K562 (cell line): ENCODE data around the gene MACROD2. TPM values are rescaled to one million over a fixed set of nuclear protein-coding genes. Genes with fewer than 3 reads are reported as not detected.

ENCODE experiments used
- ATAC-seq: fragments of 200-7000 bp; cut with Tn5 transposase; 3 replicates; pipeline ENCODE4 v1.9.1; 2020; ENCODE audit warnings: moderate library complexity
- BruUV-seq: library from RNA; stranded (reverse); fragments of 400-500 nt; replicated peaks from 2 replicates; lab custom pipeline; 2021; lab: Mats Ljungman, UMichigan
- CTCF ChIA-PET: fragments of 300-600 bp; formaldehyde crosslinking; extraction: SDS; loops from one replicate; lab custom pipeline; 2021; ENCODE audit warnings: low intra/inter-chr PET ratio; lab: Yijun Ruan, JAX
- POLR2A ChIA-PET: fragments of 300-600, 350-650 bp; sonication (Branson Sonifier 250); formaldehyde crosslinking; extraction: SDS; loops from one replicate; lab custom pipeline; 2021; ENCODE audit warnings: antibody characterized with exemption, inconsistent platforms; lab: Yijun Ruan, JAX
- DNase-seq, 4 experiments: peaks; one replicate each; pipeline versions ENCODE4 v3.0.0 to v3.0.0-alpha.2; 2011 to 2018; ENCODE audit warnings: low spot score in 3 of 4, mixed read lengths in 3 of 4; ENCODE audit errors: extremely low read depth in 1 of 4
- FAIRE-seq: peaks from 2 replicates; lab custom pipeline; 2011; peaks lifted over from hg19 to GRCh38; lab: Jason Lieb, UNC
- H2AFZ ChIP-seq: 2 replicates; pipeline ENCODE4 v1.6.0; 2011; ENCODE audit warnings: low read depth, low read length, control low read depth, inconsistent platforms
- H3K27ac ChIP-seq: fragments of 200-600 bp; 3 replicates; pipeline ENCODE4 v1.8.0; 2011; ENCODE audit warnings: low read depth, mild to moderate bottlenecking, control low read depth, inconsistent platforms, low read length, moderate library complexity, mixed read lengths; ENCODE audit errors: extremely low read depth
- H3K27me3 ChIP-seq, 2 experiments: fragments of 300-600 bp in 1 of 2; 2 replicates in 1 of 2; 3 replicates in 1 of 2; pipeline versions ENCODE4 v1.6.0 to v1.8.0; 2011; ENCODE audit warnings: inconsistent platforms in 2 of 2, low read length in 2 of 2, mild to moderate bottlenecking in 1 of 2, mixed read lengths in 1 of 2, moderate library complexity in 1 of 2; ENCODE audit not compliant: control insufficient read depth in 2 of 2, insufficient read depth in 2 of 2
- H3K36me3 ChIP-seq: fragments of 300-600 bp; 3 replicates; pipeline ENCODE4 v1.8.0; 2011; ENCODE audit warnings: mild to moderate bottlenecking, low read length, inconsistent platforms; ENCODE audit not compliant: control insufficient read depth, insufficient read depth
- H3K4me1 ChIP-seq, 2 experiments: fragments of 200-600 bp in 1 of 2; replicated peaks in 1 of 2; 2 replicates in 1 of 2; 3 replicates in 1 of 2; pipeline versions ENCODE4 v1.5.1 to v1.8.0; 2011; ENCODE audit warnings: inconsistent platforms in 2 of 2, low read length in 2 of 2, mild to moderate bottlenecking in 1 of 2, mixed read lengths in 1 of 2, moderate library complexity in 1 of 2; ENCODE audit not compliant: control insufficient read depth in 2 of 2, insufficient read depth in 2 of 2
- H3K4me2 ChIP-seq: 2 replicates; pipeline ENCODE4 v1.6.1; 2011; ENCODE audit warnings: low read length, control low read depth, inconsistent platforms, mixed read lengths; ENCODE audit not compliant: insufficient read depth
- H3K4me3 ChIP-seq: fragments of 200-600 bp; sonication (generic), shearing (Covaris generic); 2 replicates; pipeline ENCODE4 v1.5.1; 2016; ENCODE audit warnings: control low read depth, inconsistent platforms
- H3K79me2 ChIP-seq: fragments of 200-600 bp; 3 replicates; pipeline ENCODE4 v1.8.0; 2011; ENCODE audit warnings: low read length, inconsistent platforms; ENCODE audit not compliant: control insufficient read depth, insufficient read depth
- H3K9ac ChIP-seq, 2 experiments: 2 replicates each; pipeline versions ENCODE4 v1.6.0 to v1.6.1; 2011; ENCODE audit warnings: low read depth in 2 of 2, low read length in 2 of 2, control low read depth in 1 of 2, inconsistent platforms in 1 of 2, mild to moderate bottlenecking in 1 of 2, mixed read lengths in 1 of 2; ENCODE audit not compliant: insufficient read depth in 1 of 2
- H3K9me1 ChIP-seq: one replicate; pipeline ENCODE4 v1.6.0; 2011; ENCODE audit warnings: inconsistent platforms, mild to moderate bottlenecking, low read length, moderate library complexity; ENCODE audit not compliant: control insufficient read depth, insufficient read depth
- H3K9me3 ChIP-seq: replicated peaks from 2 replicates; pipeline ENCODE4 v1.5.1; 2011; ENCODE audit warnings: low read depth, low read length, inconsistent platforms; ENCODE audit not compliant: control insufficient read depth, insufficient read depth
- H4K20me1 ChIP-seq: replicated peaks from 2 replicates; pipeline ENCODE4 v1.6.1; 2011; ENCODE audit warnings: low read length, inconsistent platforms, mixed read lengths; ENCODE audit not compliant: control insufficient read depth, insufficient read depth
- CBX8 ChIP-seq: fragments of 200-600 bp; sonication (generic); IDR thresholded peaks from 2 replicates; pipeline ENCODE4 v1.6.1; 2012; ENCODE audit warnings: borderline replicate concordance, mixed run types, low read depth, mild to moderate bottlenecking, moderate library complexity, mixed read lengths, low read length, control low read depth, inconsistent platforms; ENCODE audit not compliant: poor library complexity, severe bottlenecking; ENCODE audit errors: extremely low read depth
- EHMT2 ChIP-seq: fragments of 450-650 bp; IDR thresholded peaks from 2 replicates; pipeline ENCODE4 v1.6.1; 2018; ENCODE audit warnings: antibody characterized with exemption
- ELF1 ChIP-seq: fragments of 200-800 bp; sonication (Bioruptor generic); IDR thresholded peaks from 2 replicates; pipeline ENCODE4 v1.6.1; 2016; ENCODE audit warnings: missing genetic modification characterization, missing compliant biosample characterization
- KDM4B ChIP-seq, 2 experiments: fragments of 450-650 bp in 1 of 2; sonication (generic) in 1 of 2; IDR thresholded peaks; 2 replicates each; pipeline ENCODE4 v1.6.1; 2016 to 2017; ENCODE audit warnings: borderline replicate concordance in 2 of 2, antibody characterized with exemption in 1 of 2, low read depth in 1 of 2, mild to moderate bottlenecking in 1 of 2
- MXD1 ChIP-seq: fragments of 250-450 bp; sonication (Bioruptor Pico); IDR thresholded peaks from 2 replicates; pipeline ENCODE4 v1.8.0; 2021; ENCODE audit warnings: borderline replicate concordance, mild to moderate bottlenecking, moderate library complexity; ENCODE audit not compliant: poor library complexity, severe bottlenecking
- NCOA4 ChIP-seq: fragments of 450-650 bp; IDR thresholded peaks from 2 replicates; pipeline ENCODE4 v1.6.1; 2018; ENCODE audit warnings: mild to moderate bottlenecking; ENCODE audit not compliant: partially characterized antibody
- RBM22 ChIP-seq: fragments of 200-400 bp; formaldehyde crosslinking; IDR thresholded peaks from 2 replicates; pipeline ENCODE4 v1.6.1; 2018; ENCODE audit warnings: low read length, low read depth; ENCODE audit not compliant: poor library complexity, severe bottlenecking
- SAP30 ChIP-seq: fragments of 200-600 bp; sonication (generic); IDR thresholded peaks from 2 replicates; pipeline ENCODE4 v1.6.1; 2012; ENCODE audit warnings: borderline replicate concordance, low read depth, mild to moderate bottlenecking, moderate library complexity, low read length, control low read depth, inconsistent platforms; ENCODE audit not compliant: insufficient read depth, poor library complexity, severe bottlenecking
- ZBTB1 ChIP-seq: sonication (generic); formaldehyde crosslinking; IDR thresholded peaks from 2 replicates; pipeline ENCODE4 v1.8.1; 2023; ENCODE audit warnings: missing genetic modification reagents, low read depth, mild to moderate bottlenecking, borderline replicate concordance
- ZNF263 ChIP-seq: sonication (generic); formaldehyde crosslinking; IDR thresholded peaks from 2 replicates; pipeline ENCODE4 v1.8.0; 2022; ENCODE audit warnings: mild to moderate bottlenecking, missing genetic modification reagents, borderline replicate concordance
- ZNF507 ChIP-seq: conservative IDR thresholded peaks from 2 replicates; pipeline ENCODE4 v1.6.1; 2017; ENCODE audit warnings: missing genetic modification characterization, missing compliant biosample characterization
- ZNF583 ChIP-seq: fragments of 250-450 bp; sonication (Bioruptor Pico); IDR thresholded peaks from 2 replicates; pipeline ENCODE4 v1.4.0; 2020
- in situ Hi-C: fragments of 300-500 bp; cut with MboI; formaldehyde crosslinking; loops from 4 replicates; pipeline ENCODE4 v1.15.0; 2018; ENCODE audit warnings: inconsistent platforms, mixed read lengths
- intact Hi-C: fragments of 100-400 bp; cut with micrococcal nuclease; formaldehyde crosslinking; loops from 2 replicates; pipeline ENCODE4 v1.14.2; 2022
- polyA plus RNA-seq, 8 experiments: library from polyadenylated mRNA; depleted of rRNA in 4 of 8; stranded (reverse) in 5 of 8; unstranded in 3 of 8; fragments of >200 nt; fragmentation: Nextera tagmentation in 2 of 8; fragmentation: Illumina TruSeq in 1 of 8; extraction: Ambion mirVana in 2 of 8; extraction: Trizol in 1 of 8; gene quantifications; 2 replicates each; pipeline versions ENCODE4 v1.2.1 to v1.2.3, GENCODE V29; 2011 to 2014; ENCODE audit warnings: inconsistent platforms in 1 of 8, missing spikeins in 1 of 8
- total RNA-seq, 7 experiments: library from RNA; depleted of rRNA in 6 of 7; stranded (reverse); fragments of >200 nt in 6 of 7; fragmentation: Illumina TruSeq in 2 of 7; extraction: Trizol in 2 of 7; gene quantifications; 2 replicates each; pipeline versions ENCODE4 v1.2.1 to v1.2.3, GENCODE V29; 2011 to 2021; ENCODE audit warnings: low replicate concordance in 1 of 7
- TF ChIP-seq, protein P1 (sequence below): fragments of 450-650 bp; IDR thresholded peaks from 2 replicates; pipeline ENCODE4 v1.6.1; 2016
- TF ChIP-seq, protein P2 (sequence below): sonication (generic); formaldehyde crosslinking; IDR thresholded peaks from 2 replicates; pipeline ENCODE4 v1.9.0; 2022; ENCODE audit warnings: mild to moderate bottlenecking, missing genetic modification reagents

MACROD2 gene
- total and polyA plus RNA-seq, 9 of the 15 experiments (the other 6 are each of a cell fraction or from before 2014, with no cell fraction given), result not detected

DNA sequence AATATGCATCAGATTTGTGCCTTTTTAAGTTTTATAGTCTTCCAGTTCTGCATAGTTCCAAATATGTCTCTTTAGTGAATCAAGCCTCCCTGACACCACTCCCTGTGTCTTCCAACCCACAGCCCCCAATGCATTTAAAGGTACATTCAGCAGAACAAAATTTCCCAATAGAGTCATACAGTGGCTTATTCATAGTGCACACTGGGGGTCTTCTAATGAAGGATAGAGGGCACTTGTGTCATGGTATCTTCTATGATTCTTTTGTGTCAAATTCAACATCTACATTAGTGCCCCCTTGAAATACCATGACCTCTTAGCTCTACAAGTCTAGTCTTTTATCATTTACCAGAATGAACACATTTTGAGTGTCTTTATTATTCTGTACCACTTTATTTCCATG is 308.3 kb downstream of the MACROD2 start:
- ATAC-seq, result no peak
- CTCF ChIA-PET, result no interaction called here
- no TSS peak for BruUV-seq

More for the DNA sequence above, 308.3 kb downstream of the MACROD2 start:
- Histone ChIP-seq H2AFZ (no peak overlapping the region), H3K9me3 (no peaks in the 10 kb centered on the region), H3K36me3 (no peaks in the 10 kb centered on the region), H3K4me3 (no peak overlapping the region), H3K4me2 (no peak overlapping the region), H3K27me3 (no peaks in the 10 kb centered on the region), H3K4me1 (no peaks in the 10 kb centered on the region), H3K9me1 (no peaks in the 10 kb centered on the region), H3K9ac (no peak overlapping the region), H3K79me2 (no peaks in the 10 kb centered on the region), H4K20me1 (no peaks in the 10 kb centered on the region), H3K27ac (no peak overlapping the region)
- POLR2A ChIA-PET, result no interaction called here
- in situ Hi-C loops (no loop called here), intact Hi-C loops (no loop called here)
- no peak for TF ChIP-seq RBM22
- TF ChIP-seq CBX8, result no peak
- no peak for TF ChIP-seq ZBTB1
- TF ChIP-seq ZNF583 (CRISPR knock-in tag), result no peak
- TF ChIP-seq EHMT2, result no peak
- TF ChIP-seq ELF1 (tag), result no peak
- TF ChIP-seq, protein P1, sequence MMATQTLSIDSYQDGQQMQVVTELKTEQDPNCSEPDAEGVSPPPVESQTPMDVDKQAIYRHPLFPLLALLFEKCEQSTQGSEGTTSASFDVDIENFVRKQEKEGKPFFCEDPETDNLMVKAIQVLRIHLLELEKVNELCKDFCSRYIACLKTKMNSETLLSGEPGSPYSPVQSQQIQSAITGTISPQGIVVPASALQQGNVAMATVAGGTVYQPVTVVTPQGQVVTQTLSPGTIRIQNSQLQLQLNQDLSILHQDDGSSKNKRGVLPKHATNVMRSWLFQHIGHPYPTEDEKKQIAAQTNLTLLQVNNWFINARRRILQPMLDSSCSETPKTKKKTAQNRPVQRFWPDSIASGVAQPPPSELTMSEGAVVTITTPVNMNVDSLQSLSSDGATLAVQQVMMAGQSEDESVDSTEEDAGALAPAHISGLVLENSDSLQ, result no peak
- TF ChIP-seq KDM4B (IDR thresholded peaks at IDR 0.05; ENCODE audit: borderline replicate concordance in 2 of 2, low read depth in 1 of 2), result no peak
- no peak for TF ChIP-seq NCOA4
- TF ChIP-seq MXD1 (CRISPR knock-in tag), result no peak
- TF ChIP-seq, protein P2, sequence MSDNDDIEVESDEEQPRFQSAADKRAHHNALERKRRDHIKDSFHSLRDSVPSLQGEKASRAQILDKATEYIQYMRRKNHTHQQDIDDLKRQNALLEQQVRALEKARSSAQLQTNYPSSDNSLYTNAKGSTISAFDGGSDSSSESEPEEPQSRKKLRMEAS (CRISPR knock-in tag), result no peak
- no peak for TF ChIP-seq ZNF263 (CRISPR knock-in tag)
- TF ChIP-seq ZNF507 (tag), result no peak
- TF ChIP-seq SAP30, result no peak
- FAIRE-seq (no peak), DNase-seq (no peak)
